Neural cell (in vitro differentiated cells): ENCODE measurements around the gene PDE10A. TPM values are rescaled to one million over a fixed set of nuclear protein-coding genes. Genes with fewer than 3 reads are reported as not detected.

ENCODE experiments used
- H2AFZ ChIP-seq: fragments of 200-600, 300-800 bp; sonication (generic), shearing (Covaris generic); 2 replicates; pipeline ENCODE4 v1.6.0; 2014; ENCODE audit warnings: low read depth, mild to moderate bottlenecking, antibody characterized with exemption, low read length, moderate library complexity
- H3F3A ChIP-seq: fragments of 200-600 bp; shearing (Covaris generic); 2 replicates; pipeline ENCODE4 v1.6.1; 2016; ENCODE audit warnings: mild to moderate bottlenecking, moderate library complexity, mixed read lengths, antibody characterized with exemption, low read length; ENCODE audit not compliant: insufficient read depth, poor library complexity, severe bottlenecking
- H3K27ac ChIP-seq: fragments of 200-600, 300-800 bp; sonication (generic), shearing (Covaris generic); 2 replicates; pipeline ENCODE4 v1.5.1; 2014; ENCODE audit warnings: mild to moderate bottlenecking, low read length, moderate library complexity
- H3K27me3 ChIP-seq: fragments of 300-800, 200-600 bp; sonication (generic), shearing (Covaris generic); 2 replicates; pipeline ENCODE4 v1.6.0; 2014; ENCODE audit warnings: mild to moderate bottlenecking, low read depth, low read length, moderate library complexity; ENCODE audit not compliant: insufficient read depth
- H3K36me3 ChIP-seq: fragments of 300-800, 200-600 bp; sonication (generic), shearing (Covaris generic); 2 replicates; pipeline ENCODE4 v1.5.1; 2014; ENCODE audit warnings: mild to moderate bottlenecking, antibody characterized with exemption, low read length, moderate library complexity; ENCODE audit not compliant: insufficient read depth
- H3K4me2 ChIP-seq: fragments of 300-800, 200-600 bp; sonication (generic), shearing (Covaris generic); 2 replicates; pipeline ENCODE4 v1.6.0; 2014; ENCODE audit warnings: mild to moderate bottlenecking, low read length
- H3K4me3 ChIP-seq: fragments of 300-800, 200-600 bp; sonication (generic), shearing (Covaris generic); 2 replicates; pipeline ENCODE4 v1.5.1; 2014; ENCODE audit warnings: mild to moderate bottlenecking, low read length, moderate library complexity
- H3K79me2 ChIP-seq: fragments of 200-600 bp; shearing (Covaris generic); replicated peaks from 2 replicates; pipeline ENCODE4 v1.6.0; 2014; ENCODE audit warnings: mild to moderate bottlenecking, low read length, moderate library complexity; ENCODE audit not compliant: insufficient read depth
- H3K9ac ChIP-seq: fragments of 300-800, 200-600 bp; sonication (generic), shearing (Covaris generic); 2 replicates; pipeline ENCODE4 v1.6.1; 2016; ENCODE audit warnings: mild to moderate bottlenecking, low read length, mixed read lengths
- H3K9me2 ChIP-seq: fragments of 200-600 bp; shearing (Covaris generic); 2 replicates; pipeline ENCODE4 v1.6.1; 2016; ENCODE audit warnings: mild to moderate bottlenecking, low read length, mixed read lengths; ENCODE audit not compliant: insufficient read depth
- H3K9me3 ChIP-seq: fragments of 200-600, 300-800 bp; sonication (generic), shearing (Covaris generic); 2 replicates; pipeline ENCODE4 v1.6.1; 2016; ENCODE audit warnings: mild to moderate bottlenecking, mixed run types, low read length, moderate library complexity, mixed read lengths
- H4K20me1 ChIP-seq: fragments of 200-600 bp; shearing (Covaris generic); 2 replicates; pipeline ENCODE4 v1.6.1; 2016; ENCODE audit warnings: mild to moderate bottlenecking, mixed run types; ENCODE audit not compliant: insufficient read depth
- CTCF ChIP-seq: fragments of 450-650 bp; IDR thresholded peaks from 2 replicates; pipeline ENCODE4 v1.5.1; 2014; ENCODE audit warnings: antibody characterized with exemption, mild to moderate bottlenecking, moderate library complexity; ENCODE audit not compliant: poor library complexity, severe bottlenecking
- EP300 ChIP-seq: fragments of 450-650 bp; conservative IDR thresholded peaks from 2 replicates; pipeline ENCODE4 v1.6.1; 2014; ENCODE audit warnings: antibody characterized with exemption, mild to moderate bottlenecking, moderate library complexity; ENCODE audit not compliant: poor library complexity, severe bottlenecking
- EZH2 ChIP-seq: fragments of 200-600, 300-800 bp; shearing (Covaris generic), sonication (generic); IDR thresholded peaks from 2 replicates; pipeline ENCODE4 v1.6.1; 2014; ENCODE audit warnings: antibody characterized with exemption, low read length, borderline replicate concordance, mild to moderate bottlenecking; ENCODE audit not compliant: insufficient read depth, poor library complexity, severe bottlenecking
- MXI1 ChIP-seq: fragments of 450-650 bp; conservative IDR thresholded peaks from 2 replicates; pipeline ENCODE4 v1.6.1; 2014; ENCODE audit warnings: antibody characterized with exemption, mild to moderate bottlenecking; ENCODE audit not compliant: poor library complexity, severe bottlenecking
- POLR2AphosphoS5 ChIP-seq: IDR thresholded peaks from 2 replicates; pipeline ENCODE4 v1.6.1; 2012
- RAD21 ChIP-seq: fragments of 450-650 bp; conservative IDR thresholded peaks from 2 replicates; pipeline ENCODE4 v1.6.1; 2014; ENCODE audit warnings: antibody characterized with exemption, mild to moderate bottlenecking, moderate library complexity
- SMC3 ChIP-seq: fragments of 450-650 bp; conservative IDR thresholded peaks from 2 replicates; pipeline ENCODE4 v1.6.1; 2014; ENCODE audit warnings: antibody characterized with exemption, mild to moderate bottlenecking, moderate library complexity; ENCODE audit not compliant: poor library complexity
- TAF1 ChIP-seq: IDR thresholded peaks from 2 replicates; pipeline ENCODE4 v1.6.1; 2012; ENCODE audit warnings: low read depth
- polyA plus RNA-seq: library from polyadenylated mRNA; depleted of rRNA; stranded (reverse); fragments of >200 nt; gene quantifications from 2 replicates; pipeline ENCODE4 v1.2.3, GENCODE V29; 2014
- TF ChIP-seq, protein P1 (sequence below): IDR thresholded peaks from 2 replicates; pipeline ENCODE4 v1.6.1; 2012; ENCODE audit warnings: borderline replicate concordance

PDE10A gene
- polyA plus RNA-seq, 1 donor from 2014 or later: 52.4 TPM

GRCh38 chr6:165480916-165481315, 182.1 kb downstream of the PDE10A start:
- Histone ChIP-seq H2AFZ (no peak overlapping the region), H3K36me3 (no peaks in the 10 kb centered on the region), H3K79me2 (peaks cover 4% of the 10 kb centered on the region), H3K27me3 (no peaks in the 10 kb centered on the region), H3K4me2 (no peak overlapping the region), H3K4me3 (no peak overlapping the region), H4K20me1 (no peaks in the 10 kb centered on the region), H3K9me3 (no peaks in the 10 kb centered on the region), H3K9ac (no peak overlapping the region), H3K27ac (no peak overlapping the region), H3F3A (no peaks in the 10 kb centered on the region), H3K9me2 (no peaks in the 10 kb centered on the region)
- TF ChIP-seq CTCF: no peak
- no peak for TF ChIP-seq EP300
- no peak for TF ChIP-seq MXI1
- TF ChIP-seq EZH2: no peak

- Histone ChIP-seq H3K9me3 (no peaks in the 10 kb centered on the region), H4K20me1 (no peaks in the 10 kb centered on the region), H3K9ac (no peak overlapping the region), H3K9me2 (no peaks in the 10 kb centered on the region), H2AFZ (no peak overlapping the region), H3K4me3 (no peak overlapping the region), H3K27me3 (no peaks in the 10 kb centered on the region), H3K4me2 (no peak overlapping the region), H3F3A (no peaks in the 10 kb centered on the region), H3K36me3 (no peaks in the 10 kb centered on the region), H3K27ac (no peak overlapping the region), H3K79me2 (peaks cover 4% of the 10 kb centered on the region)
- TF ChIP-seq POLR2AphosphoS5 (no peak), CTCF (no peak), TAF1 (no peak), SMC3 (no peak), MXI1 (no peak), EZH2 (no peak), RAD21 (no peak), EP300 (no peak)
- TF ChIP-seq, protein P1, sequence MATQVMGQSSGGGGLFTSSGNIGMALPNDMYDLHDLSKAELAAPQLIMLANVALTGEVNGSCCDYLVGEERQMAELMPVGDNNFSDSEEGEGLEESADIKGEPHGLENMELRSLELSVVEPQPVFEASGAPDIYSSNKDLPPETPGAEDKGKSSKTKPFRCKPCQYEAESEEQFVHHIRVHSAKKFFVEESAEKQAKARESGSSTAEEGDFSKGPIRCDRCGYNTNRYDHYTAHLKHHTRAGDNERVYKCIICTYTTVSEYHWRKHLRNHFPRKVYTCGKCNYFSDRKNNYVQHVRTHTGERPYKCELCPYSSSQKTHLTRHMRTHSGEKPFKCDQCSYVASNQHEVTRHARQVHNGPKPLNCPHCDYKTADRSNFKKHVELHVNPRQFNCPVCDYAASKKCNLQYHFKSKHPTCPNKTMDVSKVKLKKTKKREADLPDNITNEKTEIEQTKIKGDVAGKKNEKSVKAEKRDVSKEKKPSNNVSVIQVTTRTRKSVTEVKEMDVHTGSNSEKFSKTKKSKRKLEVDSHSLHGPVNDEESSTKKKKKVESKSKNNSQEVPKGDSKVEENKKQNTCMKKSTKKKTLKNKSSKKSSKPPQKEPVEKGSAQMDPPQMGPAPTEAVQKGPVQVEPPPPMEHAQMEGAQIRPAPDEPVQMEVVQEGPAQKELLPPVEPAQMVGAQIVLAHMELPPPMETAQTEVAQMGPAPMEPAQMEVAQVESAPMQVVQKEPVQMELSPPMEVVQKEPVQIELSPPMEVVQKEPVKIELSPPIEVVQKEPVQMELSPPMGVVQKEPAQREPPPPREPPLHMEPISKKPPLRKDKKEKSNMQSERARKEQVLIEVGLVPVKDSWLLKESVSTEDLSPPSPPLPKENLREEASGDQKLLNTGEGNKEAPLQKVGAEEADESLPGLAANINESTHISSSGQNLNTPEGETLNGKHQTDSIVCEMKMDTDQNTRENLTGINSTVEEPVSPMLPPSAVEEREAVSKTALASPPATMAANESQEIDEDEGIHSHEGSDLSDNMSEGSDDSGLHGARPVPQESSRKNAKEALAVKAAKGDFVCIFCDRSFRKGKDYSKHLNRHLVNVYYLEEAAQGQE: no peak
Observed at GRCh38 chr6:165478581-165478980, 184.5 kb downstream of the PDE10A start.
